ENCODE results near the gene IFIT2. TPM values are rescaled to one million over a fixed set of nuclear protein-coding genes. Genes with fewer than 3 reads are reported as not detected.
A peak's percentile ranks its signal among the peaks of the same experiment; 100 is the strongest.
"Not testable (repeated sequence)": the region's sequence is repeated elsewhere in the genome, so short reads cannot be mapped to it uniquely, and the experiment has no call there.

IFIT2 gene
- total RNA-seq, 1 donor from 2014 or later, result 4.9 TPM

DNA sequence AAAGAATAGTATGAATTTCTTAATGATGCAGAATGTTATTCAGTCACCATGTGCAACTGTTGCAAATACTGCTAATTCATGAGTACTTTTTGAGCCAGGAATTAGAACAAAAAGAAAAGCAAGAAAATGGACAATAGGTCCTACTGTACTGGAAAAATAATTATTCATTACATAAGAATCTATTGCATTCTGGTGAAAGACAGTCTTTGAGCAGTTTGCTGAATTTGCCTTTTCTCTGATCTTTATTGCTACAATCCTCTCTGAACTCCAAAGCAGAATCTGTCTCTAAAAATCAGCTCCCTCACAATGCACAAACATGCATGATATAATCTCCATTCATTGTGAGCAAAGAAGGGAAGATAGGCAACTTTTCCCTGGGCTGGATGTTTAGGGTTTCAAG, 12.8 kb downstream of the IFIT2 start:
- no peak overlapping the region for H3K27ac Mint-ChIP-seq
- DNase-seq (no peak), ATAC-seq (ENCODE audit: low read depth) (no peak)
- TF ChIP-seq, protein P1, sequence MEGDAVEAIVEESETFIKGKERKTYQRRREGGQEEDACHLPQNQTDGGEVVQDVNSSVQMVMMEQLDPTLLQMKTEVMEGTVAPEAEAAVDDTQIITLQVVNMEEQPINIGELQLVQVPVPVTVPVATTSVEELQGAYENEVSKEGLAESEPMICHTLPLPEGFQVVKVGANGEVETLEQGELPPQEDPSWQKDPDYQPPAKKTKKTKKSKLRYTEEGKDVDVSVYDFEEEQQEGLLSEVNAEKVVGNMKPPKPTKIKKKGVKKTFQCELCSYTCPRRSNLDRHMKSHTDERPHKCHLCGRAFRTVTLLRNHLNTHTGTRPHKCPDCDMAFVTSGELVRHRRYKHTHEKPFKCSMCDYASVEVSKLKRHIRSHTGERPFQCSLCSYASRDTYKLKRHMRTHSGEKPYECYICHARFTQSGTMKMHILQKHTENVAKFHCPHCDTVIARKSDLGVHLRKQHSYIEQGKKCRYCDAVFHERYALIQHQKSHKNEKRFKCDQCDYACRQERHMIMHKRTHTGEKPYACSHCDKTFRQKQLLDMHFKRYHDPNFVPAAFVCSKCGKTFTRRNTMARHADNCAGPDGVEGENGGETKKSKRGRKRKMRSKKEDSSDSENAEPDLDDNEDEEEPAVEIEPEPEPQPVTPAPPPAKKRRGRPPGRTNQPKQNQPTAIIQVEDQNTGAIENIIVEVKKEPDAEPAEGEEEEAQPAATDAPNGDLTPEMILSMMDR (IDR thresholded peaks at IDR 0.05), result no peak
- no peak overlapping the region for H3K4me3 Mint-ChIP-seq
- H3K4me1 Mint-ChIP-seq, result peaks cover 5% of the 10 kb centered on the region
- H3K9me3 Mint-ChIP-seq, result peaks cover 4% of the 10 kb centered on the region
- H3K36me3 Mint-ChIP-seq (ENCODE audit: low read depth), result peaks cover 5% of the 10 kb centered on the region
- POLR2A ChIA-PET, result no interaction called here
- H3K27me3 Mint-ChIP-seq, result no peaks in the 10 kb centered on the region
- intact Hi-C loops (cut with micrococcal nuclease), result no loop called here
- CTCF ChIA-PET, result no interaction called here

DNA sequence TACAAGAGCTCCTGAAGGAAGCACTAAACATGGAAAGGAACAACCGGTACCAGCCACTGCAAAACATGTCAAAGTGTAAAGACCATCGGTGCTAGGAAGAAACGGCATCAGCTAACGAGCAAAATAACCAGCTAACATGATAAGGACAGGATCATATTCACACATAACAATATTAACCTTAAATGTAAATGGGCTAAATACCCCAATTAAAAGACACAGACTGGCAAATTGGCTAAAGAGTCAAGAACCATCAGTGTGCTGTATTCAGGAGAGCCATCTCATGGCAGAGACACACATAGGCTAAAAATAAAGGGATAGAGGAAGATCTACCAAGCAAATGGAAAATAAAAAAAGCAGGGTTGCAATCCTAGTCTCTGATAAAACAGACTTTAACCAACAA, 16.2 kb downstream of the IFIT2 start:
- DNase-seq; ATAC-seq (ENCODE audit: low read depth); H3K36me3 Mint-ChIP-seq (ENCODE audit: low read depth); H3K4me3 Mint-ChIP-seq; POLR2A ChIA-PET; H3K27ac Mint-ChIP-seq; H3K9me3 Mint-ChIP-seq; H3K4me1 Mint-ChIP-seq; H3K27me3 Mint-ChIP-seq; intact Hi-C loops (cut with micrococcal nuclease): not testable (repeated sequence)
- CTCF ChIA-PET, result interaction anchor here (0.8 kb wide), 1 partner anchor 51 kb away, joined by 3 read pairs; no protein-coding TSS in a partner anchor

DNA sequence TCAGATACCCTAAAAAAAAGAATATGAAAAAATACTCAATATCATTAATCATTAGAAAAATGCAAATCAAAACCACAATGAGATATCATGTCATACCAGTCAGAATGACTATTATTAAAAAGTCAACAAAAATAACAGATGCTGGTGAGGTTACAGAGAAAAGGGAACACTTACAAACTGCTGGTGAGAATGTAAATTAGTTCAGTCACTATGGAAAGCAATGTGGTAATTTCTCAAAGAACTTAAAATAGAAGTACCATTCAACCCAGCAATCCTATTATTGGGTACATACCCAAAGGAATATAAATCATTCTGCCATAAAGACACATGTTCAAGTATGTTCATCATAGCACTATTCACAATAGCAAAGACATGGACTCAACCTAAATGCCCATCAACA, 23.2 kb downstream of the IFIT2 start:
- H3K36me3 Mint-ChIP-seq (ENCODE audit: low read depth); DNase-seq; intact Hi-C loops (cut with micrococcal nuclease); ATAC-seq (ENCODE audit: low read depth); H3K27ac Mint-ChIP-seq; POLR2A ChIA-PET; H3K9me3 Mint-ChIP-seq; H3K27me3 Mint-ChIP-seq; CTCF ChIA-PET; H3K4me3 Mint-ChIP-seq: not testable (repeated sequence)
- peaks cover 32% of the 10 kb centered on the region for H3K4me1 Mint-ChIP-seq

DNA sequence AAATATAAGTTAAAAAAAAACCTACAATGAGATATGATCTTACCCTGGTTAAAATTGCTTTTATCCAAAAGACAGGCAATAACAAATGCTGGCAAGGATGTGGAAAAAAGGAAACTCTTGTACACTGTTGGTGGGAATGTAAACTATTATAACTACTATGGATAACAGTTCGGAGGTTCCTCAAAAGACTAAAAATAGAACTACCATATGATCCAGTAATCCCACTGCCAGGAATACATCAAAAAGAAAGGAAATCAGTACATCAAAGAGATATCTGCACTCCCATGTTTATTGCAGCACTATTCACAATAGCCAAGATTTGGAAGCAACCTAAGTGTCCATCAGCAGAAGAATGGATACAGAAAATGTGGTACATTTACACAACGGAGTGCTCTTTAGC, 24.0 kb downstream of the IFIT2 start:
- CTCF ChIA-PET; H3K27me3 Mint-ChIP-seq; POLR2A ChIA-PET; H3K36me3 Mint-ChIP-seq (ENCODE audit: low read depth); DNase-seq; H3K9me3 Mint-ChIP-seq; H3K27ac Mint-ChIP-seq; ATAC-seq (ENCODE audit: low read depth); H3K4me3 Mint-ChIP-seq; intact Hi-C loops (cut with micrococcal nuclease): not testable (repeated sequence)
- H3K4me1 Mint-ChIP-seq, result peaks cover 39% of the 10 kb centered on the region

DNA sequence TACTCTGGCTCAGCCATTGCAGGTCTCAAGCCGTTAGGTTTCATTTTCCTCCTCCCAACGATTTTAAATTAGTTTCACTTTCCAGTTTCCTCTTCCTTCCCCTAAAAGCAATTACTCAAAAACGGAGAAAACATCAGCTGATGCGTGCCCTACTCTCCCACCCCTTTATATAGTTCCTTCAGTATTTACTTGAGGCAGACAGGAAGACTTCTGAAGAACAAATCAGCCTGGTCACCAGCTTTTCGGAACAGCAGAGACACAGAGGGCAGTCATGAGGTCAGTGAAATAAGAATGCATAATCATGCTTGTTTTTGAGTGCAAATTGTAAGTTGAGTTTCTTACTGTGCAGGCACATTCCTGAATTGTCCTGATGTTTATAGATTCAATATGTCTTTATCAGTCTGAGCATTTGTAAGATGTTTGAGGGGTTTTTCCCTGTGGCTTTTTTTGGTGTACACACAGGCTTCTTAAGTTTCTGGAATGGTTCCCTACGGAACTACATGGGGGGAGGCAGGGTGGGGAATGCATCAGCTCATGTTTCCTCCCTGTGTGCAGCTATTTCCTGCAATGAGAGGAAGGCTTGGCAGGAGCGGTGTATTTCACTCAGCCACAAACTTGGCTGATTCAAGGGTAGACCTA, 26.1 kb downstream of the IFIT2 start, which contains the start of gene IFIT3:
Gene IFIT3, plus strand, starts transcription at position 195 of the 639 bp plus-strand sequence. Its CDS starts 77 bp downstream, at position 272.
- Mint-ChIP-seq H3K4me1 (peaks cover 57% of the 10 kb centered on the region), H3K4me3 (peak within 1 kb of the TSS; percentile 86), H3K27ac (peak within 1 kb of the TSS; percentile 90), H3K27me3 (no peaks in the 10 kb centered on the region), H3K9me3 (no peaks in the 10 kb centered on the region), H3K36me3 (ENCODE audit: low read depth) (no peaks in the 10 kb centered on the region)
- ChIA-PET CTCF (no interaction called here), POLR2A (interaction anchor here (0.6 to 1.6 kb wide), 4 partner anchors 26 to 447 kb away, joined by 3 to 17 read pairs (median 3); partner anchors contain the start of genes IFIT2 and IFIT5)
- TF ChIP-seq, protein P1 (IDR thresholded peaks at IDR 0.05), result no peak
- intact Hi-C loops (cut with micrococcal nuclease), result no loop called here
- peak; percentile 22 for ATAC-seq (ENCODE audit: low read depth)
- DNase-seq, result no peak

DNA sequence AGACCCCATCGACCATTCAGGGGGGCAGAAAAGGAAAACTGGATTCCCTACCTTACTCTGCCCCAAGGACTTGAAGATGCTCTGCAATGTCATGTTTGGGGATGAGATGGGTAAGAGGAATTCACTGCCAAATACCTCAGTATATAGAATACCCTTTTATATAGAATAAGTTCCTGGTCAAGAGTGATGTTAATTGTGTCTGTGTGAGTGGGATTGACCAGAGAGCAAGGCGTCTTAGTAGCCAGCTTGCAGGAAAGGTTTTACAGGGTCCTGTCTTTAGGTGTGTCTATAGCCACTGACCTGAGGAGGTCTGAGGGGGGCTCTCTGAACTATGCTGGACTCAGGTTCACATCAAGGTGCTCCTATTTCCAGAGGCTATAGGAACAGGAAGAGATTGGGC, 27.3 kb downstream of the IFIT2 start:
- ATAC-seq (ENCODE audit: low read depth), result no peak
- H3K27ac Mint-ChIP-seq, result peak overlapping the region; percentile 90
- intact Hi-C loops (cut with micrococcal nuclease), result no loop called here
- H3K36me3 Mint-ChIP-seq (ENCODE audit: low read depth), result no peaks in the 10 kb centered on the region
- H3K27me3 Mint-ChIP-seq, result no peaks in the 10 kb centered on the region
- no peak for DNase-seq
- ChIA-PET POLR2A (no interaction called here), CTCF (no interaction called here)
- no peak overlapping the region for H3K4me3 Mint-ChIP-seq
- peaks cover 70% of the 10 kb centered on the region for H3K4me1 Mint-ChIP-seq
- TF ChIP-seq, protein P1 (IDR thresholded peaks at IDR 0.05), result no peak
- H3K9me3 Mint-ChIP-seq, result no peaks in the 10 kb centered on the region

DNA sequence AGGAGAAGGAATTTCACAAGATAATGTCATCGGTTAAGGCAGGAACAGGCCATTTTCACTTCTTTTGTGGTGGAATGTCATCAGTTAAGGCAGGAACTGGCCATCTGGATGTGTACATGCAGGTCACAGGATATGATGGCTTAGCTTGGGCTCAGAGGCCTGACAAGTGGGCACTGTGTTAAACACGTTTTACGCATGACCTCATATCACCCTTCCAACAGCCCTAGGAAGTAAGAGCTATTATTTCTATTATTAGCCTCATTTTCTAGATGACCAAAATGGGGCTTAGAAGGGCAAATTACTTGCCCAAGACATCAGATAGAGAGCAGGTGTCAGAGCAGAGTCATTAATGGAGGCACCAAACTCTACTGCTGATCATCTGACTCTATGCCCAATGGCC, 28.2 kb downstream of the IFIT2 start:
- H3K9me3 Mint-ChIP-seq; intact Hi-C loops (cut with micrococcal nuclease); CTCF ChIA-PET; POLR2A ChIA-PET; H3K4me3 Mint-ChIP-seq; DNase-seq; H3K27me3 Mint-ChIP-seq; ATAC-seq (ENCODE audit: low read depth); H3K36me3 Mint-ChIP-seq (ENCODE audit: low read depth): not testable (repeated sequence)
- Mint-ChIP-seq H3K27ac (peak overlapping the region; percentile 97), H3K4me1 (peaks cover 72% of the 10 kb centered on the region)

All from activated B cell treated with CpG ODN at 0.5 μM for 24 hours (primary cell).